Hepatocyte (in vitro differentiated cells): ENCODE data around the gene TOX3. TPM values are rescaled to one million over a fixed set of nuclear protein-coding genes. Genes with fewer than 3 reads are reported as not detected.

Source experiments
- DNase-seq: peaks from one replicate; pipeline ENCODE4 v3.0.0-alpha.2; 2016; ENCODE audit warnings: low spot score
- H2AFZ ChIP-seq: fragments of 200-600 bp; sonication (generic); 2 replicates; pipeline ENCODE4 v1.6.0; 2016; ENCODE audit warnings: antibody characterized with exemption, mild to moderate bottlenecking
- H3K27ac ChIP-seq: fragments of 200-600 bp; sonication (generic); 2 replicates; pipeline ENCODE4 v1.5.1; 2016; ENCODE audit warnings: mild to moderate bottlenecking
- H3K27me3 ChIP-seq: fragments of 200-600 bp; sonication (generic); 2 replicates; pipeline ENCODE4 v1.6.1; 2016
- H3K36me3 ChIP-seq: fragments of 200-600 bp; sonication (generic); replicated peaks from 2 replicates; pipeline ENCODE4 v1.5.1; 2016; ENCODE audit warnings: low read depth; ENCODE audit not compliant: insufficient read depth
- H3K4me1 ChIP-seq: fragments of 200-600 bp; sonication (generic); 2 replicates; pipeline ENCODE4 v1.5.1; 2016; ENCODE audit warnings: mild to moderate bottlenecking, moderate library complexity; ENCODE audit not compliant: insufficient read depth
- H3K4me2 ChIP-seq: fragments of 200-600 bp; sonication (generic); 2 replicates; pipeline ENCODE4 v1.6.0; 2016
- H3K4me3 ChIP-seq: fragments of 200-600 bp; sonication (generic); 2 replicates; pipeline ENCODE4 v1.5.1; 2016; ENCODE audit warnings: mild to moderate bottlenecking
- H3K79me2 ChIP-seq: fragments of 200-600 bp; sonication (generic); 2 replicates; pipeline ENCODE4 v1.6.0; 2017; ENCODE audit warnings: mild to moderate bottlenecking
- H3K9me2 ChIP-seq: fragments of 200-600 bp; sonication (generic); replicated peaks from 2 replicates; pipeline ENCODE4 v1.6.0; 2017; ENCODE audit warnings: mild to moderate bottlenecking; ENCODE audit not compliant: insufficient read depth
- H3K9me3 ChIP-seq: fragments of 200-600 bp; sonication (generic); 2 replicates; pipeline ENCODE4 v1.5.1; 2016; ENCODE audit warnings: low read depth, mild to moderate bottlenecking
- H4K20me1 ChIP-seq: fragments of 200-600 bp; sonication (generic); 2 replicates; pipeline ENCODE4 v1.6.0; 2016; ENCODE audit warnings: mild to moderate bottlenecking; ENCODE audit not compliant: insufficient read depth, poor library complexity, severe bottlenecking
- CTCF ChIP-seq: fragments of 200-600 bp; sonication (generic); IDR thresholded peaks from 2 replicates; pipeline ENCODE4 v1.5.1; 2016; ENCODE audit warnings: antibody characterized with exemption, mild to moderate bottlenecking; ENCODE audit not compliant: poor library complexity
- EZH2 ChIP-seq: fragments of 200-600 bp; sonication (generic); IDR thresholded peaks from 2 replicates; pipeline ENCODE4 v1.6.1; 2016; ENCODE audit warnings: antibody characterized with exemption, mild to moderate bottlenecking, borderline replicate concordance
- EZH2phosphoT487 ChIP-seq: fragments of 200-600 bp; sonication (generic); IDR thresholded peaks from one replicate; pipeline ENCODE4 v1.6.1; 2018; ENCODE audit warnings: antibody characterized with exemption, mild to moderate bottlenecking, low read depth, moderate library complexity; ENCODE audit not compliant: unreplicated experiment, severe bottlenecking
- WGBS: methylation state at CpG from one replicate; pipeline ENCODE4 v1.1.6; 2016; ENCODE audit warnings: low lambda C conversion rate; ENCODE audit errors: missing lambda C conversion rate; 5-methylcytosine and 5-hydroxymethylcytosine counted together
- polyA plus RNA-seq: library from polyadenylated mRNA; unstranded; fragments of >200 nt; fragmentation: Nextera tagmentation; extraction: Ambion mirVana; gene quantifications from 2 replicates; pipeline ENCODE4 v1.2.1, GENCODE V29; 2016
- total RNA-seq: library from RNA; depleted of rRNA; stranded (reverse); fragments of >200 nt; gene quantifications from 2 replicates; pipeline ENCODE4 v1.2.3, GENCODE V29; 2014

Gene TOX3
- total and polyA plus RNA-seq, 2 experiments from 2014 or later: 11.8 to 23.6 TPM

DNA sequence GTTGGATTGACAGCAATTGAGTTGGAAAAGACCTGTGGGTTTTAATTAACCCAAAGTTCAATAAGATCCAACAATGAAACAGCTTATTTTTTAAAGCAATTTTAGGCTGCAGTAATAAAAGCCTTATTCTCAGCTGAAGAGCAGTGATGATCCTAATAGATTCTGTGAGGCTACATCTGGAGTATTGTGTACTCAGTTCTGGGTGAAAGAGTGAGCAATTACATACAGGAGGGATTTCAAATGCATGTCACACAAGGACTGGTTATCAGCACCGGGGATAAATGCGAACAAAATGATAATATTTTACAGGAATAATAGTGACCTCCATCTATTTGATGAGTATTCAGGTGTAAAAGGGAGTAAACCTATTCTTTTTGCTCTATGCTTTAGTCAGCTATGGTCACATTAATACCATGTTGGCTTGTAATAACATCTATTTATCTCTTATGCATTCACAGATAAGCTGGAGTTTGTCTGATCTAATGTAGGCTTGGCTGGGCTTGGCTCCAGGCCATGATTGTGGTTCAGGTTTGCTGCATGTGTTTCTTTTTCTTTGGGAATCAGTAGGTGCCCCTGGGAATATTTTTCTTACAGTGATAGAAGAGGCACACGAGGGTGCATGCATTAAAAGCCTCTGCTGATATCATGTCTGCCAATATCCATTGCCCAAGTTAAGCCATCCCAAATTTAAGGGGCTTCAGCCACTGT, 22.2 kb upstream of the TOX3 start:
- no peak for TF ChIP-seq CTCF
- TF ChIP-seq EZH2: no peak
- no peak for TF ChIP-seq EZH2phosphoT487
- no peak overlapping the region for H3K4me2 ChIP-seq
- DNase-seq: no peak
- no peaks in the 10 kb centered on the region for H3K79me2 ChIP-seq
- H3K4me3 ChIP-seq: no peak overlapping the region
- no peaks in the 10 kb centered on the region for H4K20me1 ChIP-seq
- H3K9me3 ChIP-seq: no peaks in the 10 kb centered on the region
- no peaks in the 10 kb centered on the region for H3K36me3 ChIP-seq
- peaks cover 14% of the 10 kb centered on the region for H3K4me1 ChIP-seq
- no peaks in the 10 kb centered on the region for H3K9me2 ChIP-seq
- H2AFZ ChIP-seq: no peak overlapping the region
- no peaks in the 10 kb centered on the region for H3K27me3 ChIP-seq
- WGBS: 64% methylated on average over 3 of the region's 3 CpGs
- no peak overlapping the region for H3K27ac ChIP-seq

GRCh38 chr16:52568495-52568894, 21.6 kb upstream of the TOX3 start:
- TF ChIP-seq EZH2 (no peak), CTCF (no peak), EZH2phosphoT487 (no peak)
- H4K20me1 ChIP-seq: no peaks in the 10 kb centered on the region
- H2AFZ ChIP-seq: no peak overlapping the region
- no peak overlapping the region for H3K4me3 ChIP-seq
- H3K9me2 ChIP-seq: no peaks in the 10 kb centered on the region
- H3K36me3 ChIP-seq: no peaks in the 10 kb centered on the region
- no peak overlapping the region for H3K27ac ChIP-seq
- 97% methylated on average over 1 of the region's 1 CpG for WGBS
- no peak overlapping the region for H3K4me2 ChIP-seq
- H3K9me3 ChIP-seq: no peaks in the 10 kb centered on the region
- H3K27me3 ChIP-seq: no peaks in the 10 kb centered on the region
- peaks cover 12% of the 10 kb centered on the region for H3K4me1 ChIP-seq
- no peak for DNase-seq
- no peaks in the 10 kb centered on the region for H3K79me2 ChIP-seq

DNA sequence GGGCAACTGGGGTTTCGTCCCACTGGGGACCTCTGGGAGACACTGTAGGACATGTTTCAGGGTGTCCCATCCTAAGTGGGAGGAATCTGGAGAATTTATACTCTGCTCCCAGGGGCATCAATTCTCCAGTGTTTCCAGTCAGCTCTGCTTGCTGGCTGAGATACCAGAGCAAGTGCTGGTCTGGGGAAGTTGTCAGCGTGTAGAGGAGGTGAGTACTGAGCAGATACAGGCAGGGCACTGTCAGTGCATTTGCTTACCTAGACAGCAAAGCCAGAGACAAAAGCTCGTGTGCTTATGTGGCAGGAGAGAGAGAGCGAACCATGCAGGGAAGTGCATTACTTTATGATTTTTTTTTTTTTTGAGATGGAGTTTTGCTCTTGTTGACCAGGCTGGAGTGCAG, 20.2 kb upstream of the TOX3 start:
- H4K20me1 ChIP-seq: no peaks in the 10 kb centered on the region
- H3K36me3 ChIP-seq: no peaks in the 10 kb centered on the region
- 79% methylated on average over 4 of the region's 4 CpGs for WGBS

More for the DNA sequence above, 20.2 kb upstream of the TOX3 start:
- Histone ChIP-seq H3K27ac (no peak overlapping the region), H3K4me2 (no peak overlapping the region), H3K9me2 (no peaks in the 10 kb centered on the region), H2AFZ (no peak overlapping the region), H3K79me2 (no peaks in the 10 kb centered on the region), H3K27me3 (no peaks in the 10 kb centered on the region), H3K9me3 (no peaks in the 10 kb centered on the region), H3K4me1 (peaks cover 20% of the 10 kb centered on the region), H3K4me3 (no peak overlapping the region)
- DNase-seq: no peak
- TF ChIP-seq CTCF: no peak
- TF ChIP-seq EZH2: no peak
- no peak for TF ChIP-seq EZH2phosphoT487
